SK-N-MC (cell line): ENCODE results near the gene SBDS.
"Not testable (repeated sequence)": the region's sequence is repeated elsewhere in the genome, so short reads cannot be mapped to it uniquely, and the experiment has no call there.

Experiments
- EZH2 ChIP-seq: fragments of 200-600 bp; sonication (generic); IDR thresholded peaks from one replicate; pipeline ENCODE4 v1.6.1; 2017; ENCODE audit warnings: antibody characterized with exemption
- FOXP2 ChIP-seq: optimal IDR thresholded peaks from 2 replicates; pipeline ENCODE3; 2011; ENCODE audit warnings: mild to moderate bottlenecking, moderate library complexity; ENCODE audit not compliant: insufficient read depth; ENCODE audit errors: extremely low read length, control extremely low read depth
- POLR2AphosphoS5 ChIP-seq: IDR thresholded peaks from 2 replicates; pipeline ENCODE4 v1.6.1; 2012; ENCODE audit warnings: mild to moderate bottlenecking, low read depth, low read length, borderline replicate concordance

- TF ChIP-seq EZH2, POLR2AphosphoS5, FOXP2: not testable (repeated sequence)
Measured at GRCh38 chr7:67025459-67025858, 30.1 kb upstream of the SBDS start.
